GM18907 (cell line): ENCODE results near the gene LARP6.
"Not testable (repeated sequence)": the region's sequence is repeated elsewhere in the genome, so short reads cannot be mapped to it uniquely, and the experiment has no call there.

ENCODE experiments used
- ATAC-seq: cut with Tn5 transposase; IDR thresholded peaks from one replicate; pipeline ENCODE4 v1.9.1; 2021; ENCODE audit warnings: mild to moderate bottlenecking, moderate library complexity; ENCODE audit not compliant: unreplicated experiment

The LARP6 gene

GRCh38 chr15:70853973-70854665 is at the start of gene LARP6:
TSS of gene LARP6 (minus strand) at chr15:70854157. CDS start at chr15:70854088, 69 bp downstream.
- no peak for ATAC-seq

- no peak for ATAC-seq
Observed at GRCh38 chr15:70902107-70902506, 48.1 kb upstream of the LARP6 start.

- ATAC-seq: peak; percentile 26
Observed at GRCh38 chr15:70892912-70893560, 39.1 kb upstream of the LARP6 start.

- ATAC-seq: peak; percentile 88
Observed at GRCh38 chr15:70892002-70892911, 38.3 kb upstream of the LARP6 start, which contains the start of the genes LRRC49 and THAP10. TSS of gene LRRC49 (plus strand) at chr15:70892826. CDS start at chr15:70892895, 69 bp downstream. TSS of gene THAP10 (minus strand) at chr15:70892433. CDS start at chr15:70892272, 161 bp downstream.

- no peak for ATAC-seq
Observed at GRCh38 chr15:70882361-70882760, 28.4 kb upstream of the LARP6 start.

GRCh38 chr15:70880781-70881180 is 26.8 kb upstream of the LARP6 start:
- ATAC-seq: no peak

- ATAC-seq: no peak
Observed at GRCh38 chr15:70879401-70879800, 25.4 kb upstream of the LARP6 start.

- ATAC-seq: no peak
Observed at GRCh38 chr15:70876683-70877082, 22.7 kb upstream of the LARP6 start.

GRCh38 chr15:70876011-70876410 is 22.1 kb upstream of the LARP6 start:
- ATAC-seq: no peak

- no peak for ATAC-seq
Observed at GRCh38 chr15:70875001-70875782, 21.2 kb upstream of the LARP6 start.

GRCh38 chr15:70873232-70874054 is 19.5 kb upstream of the LARP6 start:
- ATAC-seq: no peak

GRCh38 chr15:70871490-70871889 is 17.5 kb upstream of the LARP6 start:
- ATAC-seq: not testable (repeated sequence)

- no peak for ATAC-seq
Observed at GRCh38 chr15:70870051-70870450, 16.1 kb upstream of the LARP6 start.

GRCh38 chr15:70869346-70869745 is 15.4 kb upstream of the LARP6 start:
- no peak for ATAC-seq

- no peak for ATAC-seq
Observed at GRCh38 chr15:70867911-70868467, 14.0 kb upstream of the LARP6 start.

- no peak for ATAC-seq
Observed at GRCh38 chr15:70866982-70867641, 13.2 kb upstream of the LARP6 start.

GRCh38 chr15:70863450-70864218 is 9.7 kb upstream of the LARP6 start:
- ATAC-seq: no peak

GRCh38 chr15:70859998-70860397 is 6.0 kb upstream of the LARP6 start:
- no peak for ATAC-seq
